ENCODE results near the gene DNAJC5.
"Not testable (repeated sequence)": the region's sequence is repeated elsewhere in the genome, so short reads cannot be mapped to it uniquely, and the experiment has no call there.

Gene DNAJC5

GRCh38 chr20:63919130-63919529 lies 24.2 kb downstream of the DNAJC5 start:
- H3K36me3 ChIP-seq (ENCODE audit: control insufficient read depth, insufficient read depth, low read length): peaks cover 30% of the 10 kb centered on the region
- H3K4me3 ChIP-seq (ENCODE audit: extremely low read depth, insufficient read depth, low read length, poor library complexity, severe bottlenecking): no peak overlapping the region
- no peak overlapping the region for H3K27ac ChIP-seq (ENCODE audit: low read depth, low read length, severe bottlenecking)
- peaks cover 11% of the 10 kb centered on the region for H3K9me3 ChIP-seq (ENCODE audit: control insufficient read depth, low read length)
- 97% methylated on average over 12 to 13 of the region's 19 CpGs for WGBS, 2 experiments (ENCODE audit: insufficient coverage in 2 of 2)
- H3K4me1 ChIP-seq (ENCODE audit: control insufficient read depth, insufficient read depth, low read length, poor library complexity, severe bottlenecking): no peaks in the 10 kb centered on the region

DNA sequence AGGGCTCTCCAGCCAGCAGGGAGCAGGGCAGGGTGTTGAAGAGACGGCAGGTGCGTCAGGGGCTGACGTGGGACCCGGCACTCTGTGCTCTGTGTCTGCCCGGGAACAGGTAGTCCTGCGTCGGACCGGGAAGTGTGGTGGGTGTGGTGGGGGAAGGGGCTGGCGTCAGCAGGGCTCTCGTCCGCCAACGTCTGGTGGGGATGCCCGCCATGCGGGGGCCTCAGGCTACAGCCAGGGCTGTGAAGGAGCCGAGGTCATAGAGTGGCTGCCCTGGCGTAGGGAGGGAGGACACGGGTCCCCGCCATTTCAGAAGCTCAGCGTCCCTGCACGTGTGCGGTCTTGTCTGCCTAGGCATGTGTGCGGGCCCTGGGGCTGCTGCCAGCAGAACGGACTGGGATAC lies 25.3 kb downstream of the DNAJC5 start:
- H3K9me3 ChIP-seq (ENCODE audit: control insufficient read depth, low read length): peaks cover 6% of the 10 kb centered on the region
- 96 to 98% methylated on average over 13 to 20 of the region's 23 CpGs for WGBS, 2 experiments (ENCODE audit: insufficient coverage in 2 of 2)
- H3K4me1 ChIP-seq (ENCODE audit: control insufficient read depth, insufficient read depth, low read length, poor library complexity, severe bottlenecking): no peaks in the 10 kb centered on the region
- peaks cover 24% of the 10 kb centered on the region for H3K36me3 ChIP-seq (ENCODE audit: control insufficient read depth, insufficient read depth, low read length)
- H3K27ac ChIP-seq (ENCODE audit: low read depth, low read length, severe bottlenecking): no peak overlapping the region
- no peak overlapping the region for H3K4me3 ChIP-seq (ENCODE audit: extremely low read depth, insufficient read depth, low read length, poor library complexity, severe bottlenecking)

DNA sequence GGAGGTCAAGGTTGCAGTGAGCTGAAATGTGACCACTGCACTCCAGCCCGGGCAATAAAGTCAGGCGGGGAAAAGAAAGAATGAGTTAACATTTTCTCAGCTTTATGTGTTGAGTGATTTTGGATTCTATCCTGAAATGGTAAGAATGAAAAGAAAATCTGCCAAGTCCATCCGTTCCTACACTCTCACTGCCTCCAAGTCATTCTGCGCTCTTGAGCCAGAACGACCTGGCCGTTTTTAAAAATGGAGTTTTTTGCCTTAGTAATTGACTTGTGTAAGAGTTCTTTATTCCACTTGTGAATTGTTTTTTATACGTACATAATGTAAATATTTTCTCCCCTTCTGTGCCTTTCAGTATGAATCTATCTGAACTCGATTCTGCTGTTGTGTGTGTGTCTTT lies 28.7 kb downstream of the DNAJC5 start:
- WGBS, 2 experiments (ENCODE audit: insufficient coverage in 2 of 2): 100% methylated on average over 3 of the region's 8 CpGs; no CpG with 5 or more reads in 1 of the 2 experiments
- no peaks in the 10 kb centered on the region for H3K9me3 ChIP-seq (ENCODE audit: control insufficient read depth, low read length)
- H3K4me3 ChIP-seq (ENCODE audit: extremely low read depth, insufficient read depth, low read length, poor library complexity, severe bottlenecking): no peak overlapping the region
- H3K36me3 ChIP-seq (ENCODE audit: control insufficient read depth, insufficient read depth, low read length): peaks cover 33% of the 10 kb centered on the region
- H3K4me1 ChIP-seq (ENCODE audit: control insufficient read depth, insufficient read depth, low read length, poor library complexity, severe bottlenecking): no peaks in the 10 kb centered on the region
- no peak overlapping the region for H3K27ac ChIP-seq (ENCODE audit: low read depth, low read length, severe bottlenecking)

- H3K36me3 ChIP-seq (ENCODE audit: control insufficient read depth, insufficient read depth, low read length): peaks cover 34% of the 10 kb centered on the region
- no peak overlapping the region for H3K4me3 ChIP-seq (ENCODE audit: extremely low read depth, insufficient read depth, low read length, poor library complexity, severe bottlenecking)
- H3K4me1 ChIP-seq (ENCODE audit: control insufficient read depth, insufficient read depth, low read length, poor library complexity, severe bottlenecking): no peaks in the 10 kb centered on the region
- no peak overlapping the region for H3K27ac ChIP-seq (ENCODE audit: low read depth, low read length, severe bottlenecking)
- H3K9me3 ChIP-seq (ENCODE audit: control insufficient read depth, low read length): no peaks in the 10 kb centered on the region
- WGBS, 2 experiments (ENCODE audit: insufficient coverage in 2 of 2): 94 to 95% methylated on average over 7 to 9 of the region's 9 CpGs
Observed at GRCh38 chr20:63924241-63924640, 29.3 kb downstream of the DNAJC5 start.

DNA sequence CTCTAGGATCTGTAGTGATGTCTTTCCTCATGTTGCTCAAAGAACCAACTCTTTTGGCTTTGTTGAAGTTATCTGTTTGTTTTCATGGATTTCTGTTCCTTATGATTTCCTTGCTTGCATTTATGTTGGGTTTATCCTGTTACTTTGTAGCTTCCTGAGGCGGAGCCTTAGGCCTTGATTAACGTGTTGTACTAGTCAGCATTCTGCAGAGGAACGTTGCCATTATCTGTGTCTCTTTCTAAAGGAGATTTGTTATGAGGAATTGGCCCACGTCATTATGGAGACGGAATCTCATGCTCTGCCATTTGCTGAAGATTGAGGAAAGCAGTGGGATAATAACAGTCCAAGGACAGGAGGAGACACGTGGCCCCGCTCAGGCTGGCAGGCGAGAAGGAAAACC lies 31.4 kb downstream of the DNAJC5 start:
- no peaks in the 10 kb centered on the region for H3K4me1 ChIP-seq (ENCODE audit: control insufficient read depth, insufficient read depth, low read length, poor library complexity, severe bottlenecking)
- WGBS, 2 experiments (ENCODE audit: insufficient coverage in 2 of 2): 92 to 98% methylated on average over 6 to 7 of the region's 8 CpGs
- H3K4me3 ChIP-seq (ENCODE audit: extremely low read depth, insufficient read depth, low read length, poor library complexity, severe bottlenecking): no peak overlapping the region
- H3K9me3 ChIP-seq (ENCODE audit: control insufficient read depth, low read length): no peaks in the 10 kb centered on the region
- H3K27ac ChIP-seq (ENCODE audit: low read depth, low read length, severe bottlenecking): no peak overlapping the region
- H3K36me3 ChIP-seq (ENCODE audit: control insufficient read depth, insufficient read depth, low read length): peaks cover 47% of the 10 kb centered on the region

- peaks cover 72% of the 10 kb centered on the region for H3K36me3 ChIP-seq (ENCODE audit: control insufficient read depth, insufficient read depth, low read length)
- H3K4me3 ChIP-seq (ENCODE audit: extremely low read depth, insufficient read depth, low read length, poor library complexity, severe bottlenecking): no peak overlapping the region
- H3K9me3 ChIP-seq (ENCODE audit: control insufficient read depth, low read length): no peaks in the 10 kb centered on the region
- 97% methylated on average over 26 of the region's 26 CpGs for WGBS, 2 experiments (ENCODE audit: insufficient coverage in 2 of 2)
- H3K4me1 ChIP-seq (ENCODE audit: control insufficient read depth, insufficient read depth, low read length, poor library complexity, severe bottlenecking): no peaks in the 10 kb centered on the region
- H3K27ac ChIP-seq (ENCODE audit: low read depth, low read length, severe bottlenecking): no peak overlapping the region
Observed at GRCh38 chr20:63929071-63929470, 34.1 kb downstream of the DNAJC5 start.

- H3K4me3 ChIP-seq (ENCODE audit: extremely low read depth, insufficient read depth, low read length, poor library complexity, severe bottlenecking); H3K27ac ChIP-seq (ENCODE audit: low read depth, low read length, severe bottlenecking); H3K9me3 ChIP-seq (ENCODE audit: control insufficient read depth, low read length); H3K4me1 ChIP-seq (ENCODE audit: control insufficient read depth, insufficient read depth, low read length, poor library complexity, severe bottlenecking): not testable (repeated sequence)
- WGBS, 2 experiments (ENCODE audit: insufficient coverage in 2 of 2): 97 to 99% methylated on average over 24 to 31 of the region's 31 CpGs
- peaks cover 76% of the 10 kb centered on the region for H3K36me3 ChIP-seq (ENCODE audit: control insufficient read depth, insufficient read depth, low read length)
Observed at GRCh38 chr20:63929473-63929883, 34.6 kb downstream of the DNAJC5 start.

DNA sequence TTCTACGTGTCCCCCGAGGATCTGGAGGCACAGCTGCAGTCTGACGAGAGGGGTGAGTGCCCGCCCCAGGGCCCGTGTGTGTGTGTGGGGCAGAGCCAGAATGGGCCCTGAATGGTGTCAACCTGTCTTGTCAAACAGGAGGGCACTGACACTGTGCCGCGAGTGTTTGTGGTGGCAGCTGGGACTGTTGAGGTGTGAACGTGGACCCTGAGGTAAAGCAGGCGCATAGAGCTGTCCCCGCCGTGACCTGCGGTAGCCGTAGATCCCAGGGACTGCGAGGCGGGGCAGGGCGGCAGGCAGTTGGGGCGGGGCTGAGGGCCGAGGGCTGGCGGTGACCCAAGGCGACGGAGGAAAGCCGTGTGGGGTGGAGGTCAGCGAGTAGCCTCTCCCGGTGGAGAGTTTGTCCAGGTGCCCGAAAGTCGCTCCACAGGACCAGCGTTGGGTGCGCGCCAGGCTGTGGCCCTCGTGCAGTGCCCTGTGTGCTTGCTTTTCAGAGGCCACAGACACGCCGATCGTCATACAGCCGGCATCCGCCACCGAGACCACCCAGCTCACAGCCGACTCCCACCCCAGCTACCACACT lies 36.1 kb downstream of the DNAJC5 start:
- H3K36me3 ChIP-seq (ENCODE audit: control insufficient read depth, insufficient read depth, low read length): peaks cover 85% of the 10 kb centered on the region
- H3K9me3 ChIP-seq (ENCODE audit: control insufficient read depth, low read length): no peaks in the 10 kb centered on the region
- H3K4me3 ChIP-seq (ENCODE audit: extremely low read depth, insufficient read depth, low read length, poor library complexity, severe bottlenecking): no peak overlapping the region
- 96% methylated on average over 37 of the region's 37 CpGs for WGBS, 2 experiments (ENCODE audit: insufficient coverage in 2 of 2)
- no peaks in the 10 kb centered on the region for H3K4me1 ChIP-seq (ENCODE audit: control insufficient read depth, insufficient read depth, low read length, poor library complexity, severe bottlenecking)
- H3K27ac ChIP-seq (ENCODE audit: low read depth, low read length, severe bottlenecking): no peak overlapping the region

GRCh38 chr20:63931735-63932134 lies 36.8 kb downstream of the DNAJC5 start:
- Histone ChIP-seq H3K4me3 (ENCODE audit: extremely low read depth, insufficient read depth, low read length, poor library complexity, severe bottlenecking) (no peak overlapping the region), H3K27ac (ENCODE audit: low read depth, low read length, severe bottlenecking) (no peak overlapping the region), H3K4me1 (ENCODE audit: control insufficient read depth, insufficient read depth, low read length, poor library complexity, severe bottlenecking) (no peaks in the 10 kb centered on the region), H3K9me3 (ENCODE audit: control insufficient read depth, low read length) (no peaks in the 10 kb centered on the region), H3K36me3 (ENCODE audit: control insufficient read depth, insufficient read depth, low read length) (peaks cover 85% of the 10 kb centered on the region)
- 96 to 98% methylated on average over 14 to 18 of the region's 19 CpGs for WGBS, 2 experiments (ENCODE audit: insufficient coverage in 2 of 2)

GRCh38 chr20:63932606-63933160 lies 37.8 kb downstream of the DNAJC5 start:
- peaks cover 86% of the 10 kb centered on the region for H3K36me3 ChIP-seq (ENCODE audit: control insufficient read depth, insufficient read depth, low read length)
- WGBS, 2 experiments (ENCODE audit: insufficient coverage in 2 of 2): 94 to 96% methylated on average over 13 to 17 of the region's 17 CpGs
- no peak overlapping the region for H3K4me3 ChIP-seq (ENCODE audit: extremely low read depth, insufficient read depth, low read length, poor library complexity, severe bottlenecking)
- no peaks in the 10 kb centered on the region for H3K9me3 ChIP-seq (ENCODE audit: control insufficient read depth, low read length)
- H3K27ac ChIP-seq (ENCODE audit: low read depth, low read length, severe bottlenecking): no peak overlapping the region
- no peaks in the 10 kb centered on the region for H3K4me1 ChIP-seq (ENCODE audit: control insufficient read depth, insufficient read depth, low read length, poor library complexity, severe bottlenecking)

DNA sequence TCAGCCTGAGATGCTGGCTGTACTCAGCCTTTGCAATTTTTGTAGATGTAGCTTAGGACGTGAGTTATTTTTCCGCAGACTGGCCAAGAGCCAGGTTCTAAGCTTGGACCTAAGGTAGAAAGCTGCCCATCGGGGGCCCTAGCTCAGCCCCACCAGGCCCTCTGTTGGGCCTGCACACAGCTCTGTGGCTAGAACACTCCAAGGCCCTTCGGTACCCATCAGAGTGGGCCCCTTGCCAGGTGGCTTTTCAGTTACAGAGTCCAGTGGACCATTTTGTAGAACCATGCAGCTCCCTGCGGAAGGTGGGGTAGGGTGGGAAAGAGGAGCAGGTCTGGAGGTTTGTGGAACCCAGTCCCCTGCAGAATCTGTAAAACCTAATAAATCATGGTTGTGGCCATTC lies 38.7 kb downstream of the DNAJC5 start:
- no peak overlapping the region for H3K4me3 ChIP-seq (ENCODE audit: extremely low read depth, insufficient read depth, low read length, poor library complexity, severe bottlenecking)
- H3K36me3 ChIP-seq (ENCODE audit: control insufficient read depth, insufficient read depth, low read length): peaks cover 86% of the 10 kb centered on the region
- H3K9me3 ChIP-seq (ENCODE audit: control insufficient read depth, low read length): no peaks in the 10 kb centered on the region
- 95 to 100% methylated on average over 3 to 4 of the region's 5 CpGs for WGBS, 2 experiments (ENCODE audit: insufficient coverage in 2 of 2)
- H3K27ac ChIP-seq (ENCODE audit: low read depth, low read length, severe bottlenecking): no peak overlapping the region
- H3K4me1 ChIP-seq (ENCODE audit: control insufficient read depth, insufficient read depth, low read length, poor library complexity, severe bottlenecking): no peaks in the 10 kb centered on the region

Data from mesodermal cell (in vitro differentiated cells).